Astrocyte of the spinal cord (primary cell): ENCODE results near the gene ARL5C.

Experiments used
- DNase-seq: peaks from one replicate; pipeline ENCODE4 v3.0.0; 2011; ENCODE audit warnings: low read depth, low spot score
- H3K4me3 ChIP-seq: 2 replicates; pipeline ENCODE4 v1.5.1; 2011; ENCODE audit warnings: low read depth, mild to moderate bottlenecking, low read length, moderate library complexity
- in situ Hi-C: cut with HindIII; loops from 2 replicates; pipeline ENCODE4 v1.10.0; 2017; ENCODE audit warnings: low sequenced_read_pairs
- TF ChIP-seq, protein P1 (sequence below): IDR thresholded peaks from 2 replicates; pipeline ENCODE4 v1.5.1; 2012; ENCODE audit warnings: low read depth, mild to moderate bottlenecking, low read length, inconsistent platforms

The ARL5C gene

GRCh38 chr17:39114723-39115122 is 51.2 kb downstream of the ARL5C start:
- no peak for DNase-seq
- H3K4me3 ChIP-seq = no peak overlapping the region
- in situ Hi-C loops = no loop called here

GRCh38 chr17:39113871-39114270 is 52.1 kb downstream of the ARL5C start:
- no peak for DNase-seq
- TF ChIP-seq, protein P1, sequence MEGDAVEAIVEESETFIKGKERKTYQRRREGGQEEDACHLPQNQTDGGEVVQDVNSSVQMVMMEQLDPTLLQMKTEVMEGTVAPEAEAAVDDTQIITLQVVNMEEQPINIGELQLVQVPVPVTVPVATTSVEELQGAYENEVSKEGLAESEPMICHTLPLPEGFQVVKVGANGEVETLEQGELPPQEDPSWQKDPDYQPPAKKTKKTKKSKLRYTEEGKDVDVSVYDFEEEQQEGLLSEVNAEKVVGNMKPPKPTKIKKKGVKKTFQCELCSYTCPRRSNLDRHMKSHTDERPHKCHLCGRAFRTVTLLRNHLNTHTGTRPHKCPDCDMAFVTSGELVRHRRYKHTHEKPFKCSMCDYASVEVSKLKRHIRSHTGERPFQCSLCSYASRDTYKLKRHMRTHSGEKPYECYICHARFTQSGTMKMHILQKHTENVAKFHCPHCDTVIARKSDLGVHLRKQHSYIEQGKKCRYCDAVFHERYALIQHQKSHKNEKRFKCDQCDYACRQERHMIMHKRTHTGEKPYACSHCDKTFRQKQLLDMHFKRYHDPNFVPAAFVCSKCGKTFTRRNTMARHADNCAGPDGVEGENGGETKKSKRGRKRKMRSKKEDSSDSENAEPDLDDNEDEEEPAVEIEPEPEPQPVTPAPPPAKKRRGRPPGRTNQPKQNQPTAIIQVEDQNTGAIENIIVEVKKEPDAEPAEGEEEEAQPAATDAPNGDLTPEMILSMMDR = no peak
- in situ Hi-C loops = no loop called here
- no peak overlapping the region for H3K4me3 ChIP-seq

More at GRCh38 chr17:39114723-39115122, 51.2 kb downstream of the ARL5C start:
- TF ChIP-seq, protein P1 = no peak

GRCh38 chr17:39110435-39111136 is 55.4 kb downstream of the ARL5C start:
- TF ChIP-seq, protein P1 = no peak
- no peak for DNase-seq

GRCh38 chr17:39108461-39109375 is 57.2 kb downstream of the ARL5C start:
- in situ Hi-C loops = no loop called here
- no peak for DNase-seq
- TF ChIP-seq, protein P1 = no peak
- H3K4me3 ChIP-seq = no peak overlapping the region

More at GRCh38 chr17:39110435-39111136, 55.4 kb downstream of the ARL5C start:
- H3K4me3 ChIP-seq = no peak overlapping the region
- in situ Hi-C loops = no loop called here

GRCh38 chr17:39107973-39108372 is 58.0 kb downstream of the ARL5C start:
- H3K4me3 ChIP-seq = no peak overlapping the region
- in situ Hi-C loops = no loop called here
- no peak for DNase-seq
- TF ChIP-seq, protein P1 = no peak

DNA sequence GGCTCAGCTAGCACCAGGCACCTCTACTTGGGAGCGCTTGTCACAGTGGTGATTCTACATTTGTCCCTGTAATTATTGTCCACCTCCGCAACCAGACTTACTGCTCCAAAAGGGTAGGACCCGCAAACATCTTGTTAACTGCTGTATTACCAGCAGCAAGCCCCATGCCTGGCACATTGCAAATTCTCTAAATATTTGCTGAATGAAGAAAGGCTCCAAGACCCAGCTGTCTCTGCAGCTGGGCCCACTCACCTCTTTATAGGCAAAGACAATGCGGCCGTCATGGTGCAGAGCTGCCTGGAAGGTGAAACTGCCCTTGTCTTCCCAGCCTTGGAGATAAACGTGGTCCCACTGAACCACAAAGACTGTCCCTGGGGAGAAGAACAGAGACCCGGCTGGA is 58.8 kb downstream of the ARL5C start:
- in situ Hi-C loops = no loop called here
- no peak for DNase-seq
- no peak overlapping the region for H3K4me3 ChIP-seq
- TF ChIP-seq, protein P1 = no peak
